ENCODE measurements around the gene RASA2. TPM values are rescaled to one million over a fixed set of nuclear protein-coding genes. Genes with fewer than 3 reads are reported as not detected.

RASA2 gene
- total RNA-seq, 2 experiments from 2014 or later, result 53.7 to 54.5 TPM

DNA sequence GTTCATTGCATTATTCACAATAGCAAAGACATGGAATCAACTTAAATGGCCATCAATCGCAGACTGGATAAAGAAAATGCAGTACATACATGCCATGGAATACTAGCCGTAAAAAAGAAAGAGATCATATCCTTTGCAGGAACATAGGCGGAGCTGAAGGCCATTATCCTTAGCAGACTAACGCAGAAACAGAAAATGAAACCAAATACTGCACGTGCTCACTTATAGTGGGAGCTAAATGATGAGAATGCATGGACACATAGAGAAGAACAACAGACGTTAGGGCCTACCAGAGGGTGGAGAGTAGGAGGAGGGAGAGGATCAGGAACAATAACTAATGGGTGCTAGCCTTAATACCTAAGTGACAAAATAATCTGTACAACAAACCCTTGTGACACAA is 57.9 kb downstream of the RASA2 start:
- Mint-ChIP-seq H3K27ac (peak overlapping the region; percentile 8), H3K27me3 (no peaks in the 10 kb centered on the region), H3K36me3 (ENCODE audit: low read depth) (peaks cover 85% of the 10 kb centered on the region), H3K4me1 (peaks cover 42% of the 10 kb centered on the region), H3K9me3 (peaks cover 38% of the 10 kb centered on the region), H3K4me3 (peak overlapping the region; percentile 31)
- DNase-seq, result no peak
- ChIA-PET POLR2A (interaction anchor here (0.6 to 2.2 kb wide), 5 partner anchors 14 to 70 kb away, joined by 3 to 14 read pairs (median 3); no protein-coding TSS in a partner anchor), CTCF (interaction anchor here (0.6 to 1.5 kb wide), 8 partner anchors 9 to 103 kb away, joined by 3 to 10 read pairs (median 4); no protein-coding TSS in a partner anchor)

- CTCF ChIA-PET, result interaction anchor here (1.0 kb wide), 1 partner anchor 16 kb away, joined by 3 read pairs; no protein-coding TSS in a partner anchor
- no peak overlapping the region for H3K27ac Mint-ChIP-seq
- POLR2A ChIA-PET, result interaction anchor here (1.1 to 1.8 kb wide), 2 partner anchors 47 to 58 kb away, joined by 3 to 4 read pairs; no protein-coding TSS in a partner anchor
- H3K4me1 Mint-ChIP-seq, result peaks cover 50% of the 10 kb centered on the region
- H3K4me3 Mint-ChIP-seq, result no peak overlapping the region
- H3K27me3 Mint-ChIP-seq, result no peaks in the 10 kb centered on the region
- peaks cover 41% of the 10 kb centered on the region for H3K9me3 Mint-ChIP-seq
- no peak for DNase-seq
- H3K36me3 Mint-ChIP-seq (ENCODE audit: low read depth), result peaks cover 92% of the 10 kb centered on the region
These were observed 59.3 kb downstream of the RASA2 start for GRCh38 chr3:141546081-141546480.

- no peaks in the 10 kb centered on the region for H3K27me3 Mint-ChIP-seq
- H3K27ac Mint-ChIP-seq, result no peak overlapping the region
- peaks cover 41% of the 10 kb centered on the region for H3K9me3 Mint-ChIP-seq
- ChIA-PET POLR2A (interaction anchor here (1.1 to 1.8 kb wide), 2 partner anchors 48 to 59 kb away, joined by 3 to 4 read pairs; no protein-coding TSS in a partner anchor), CTCF (interaction anchor here (1.0 kb wide), 1 partner anchor 15 kb away, joined by 3 read pairs; no protein-coding TSS in a partner anchor)
- no peak overlapping the region for H3K4me3 Mint-ChIP-seq
- DNase-seq, result no peak
- peaks cover 55% of the 10 kb centered on the region for H3K4me1 Mint-ChIP-seq
- H3K36me3 Mint-ChIP-seq (ENCODE audit: low read depth), result peaks cover 94% of the 10 kb centered on the region
These were observed 59.8 kb downstream of the RASA2 start for GRCh38 chr3:141546586-141546985.

DNA sequence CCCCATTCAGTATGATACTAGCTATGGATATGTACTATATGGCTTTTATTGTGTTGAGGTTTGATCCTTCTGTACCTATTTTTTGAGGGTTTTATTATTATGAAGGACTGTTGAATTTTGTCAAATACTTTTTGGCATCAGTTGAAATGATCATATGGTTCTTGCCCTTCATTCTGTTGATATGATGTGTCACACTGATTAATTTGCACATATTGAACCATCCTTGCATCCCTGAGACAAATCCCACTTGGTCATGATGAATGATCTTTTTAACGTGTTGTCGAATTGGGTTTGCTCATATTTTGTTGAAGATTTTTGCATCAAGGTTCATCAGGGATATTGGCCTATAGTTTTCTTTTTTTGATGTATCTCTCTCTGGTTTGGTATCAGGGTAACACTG is 61.0 kb downstream of the RASA2 start:
- peaks cover 41% of the 10 kb centered on the region for H3K9me3 Mint-ChIP-seq
- ChIA-PET POLR2A (interaction anchor here (1.8 kb wide), 1 partner anchor 60 kb away, joined by 4 read pairs; no protein-coding TSS in a partner anchor), CTCF (interaction anchor here (1.4 kb wide), 1 partner anchor 13 kb away, joined by 8 read pairs; no protein-coding TSS in a partner anchor)
- peaks cover 82% of the 10 kb centered on the region for H3K36me3 Mint-ChIP-seq (ENCODE audit: low read depth)
- DNase-seq, result no peak
- peaks cover 57% of the 10 kb centered on the region for H3K4me1 Mint-ChIP-seq
- H3K27me3 Mint-ChIP-seq, result no peaks in the 10 kb centered on the region
- H3K27ac Mint-ChIP-seq, result no peak overlapping the region
- H3K4me3 Mint-ChIP-seq, result no peak overlapping the region

- peak overlapping the region; percentile 55 for H3K27ac Mint-ChIP-seq
- peaks cover 63% of the 10 kb centered on the region for H3K36me3 Mint-ChIP-seq (ENCODE audit: low read depth)
- H3K4me3 Mint-ChIP-seq, result no peak overlapping the region
- no peaks in the 10 kb centered on the region for H3K27me3 Mint-ChIP-seq
- no peak for DNase-seq
- ChIA-PET CTCF (interaction anchor here (1.3 to 1.4 kb wide), 2 partner anchors 10 to 11 kb away, joined by 3 to 4 read pairs; no protein-coding TSS in a partner anchor), POLR2A (interaction anchor here (0.9 to 4.8 kb wide), 2 partner anchors 52 to 64 kb away, joined by 3 to 97 read pairs; partner anchors contain the start of gene RASA2)
- peaks cover 24% of the 10 kb centered on the region for H3K9me3 Mint-ChIP-seq
- peaks cover 42% of the 10 kb centered on the region for H3K4me1 Mint-ChIP-seq
These were observed 64.3 kb downstream of the RASA2 start for GRCh38 chr3:141550926-141551665.

DNA sequence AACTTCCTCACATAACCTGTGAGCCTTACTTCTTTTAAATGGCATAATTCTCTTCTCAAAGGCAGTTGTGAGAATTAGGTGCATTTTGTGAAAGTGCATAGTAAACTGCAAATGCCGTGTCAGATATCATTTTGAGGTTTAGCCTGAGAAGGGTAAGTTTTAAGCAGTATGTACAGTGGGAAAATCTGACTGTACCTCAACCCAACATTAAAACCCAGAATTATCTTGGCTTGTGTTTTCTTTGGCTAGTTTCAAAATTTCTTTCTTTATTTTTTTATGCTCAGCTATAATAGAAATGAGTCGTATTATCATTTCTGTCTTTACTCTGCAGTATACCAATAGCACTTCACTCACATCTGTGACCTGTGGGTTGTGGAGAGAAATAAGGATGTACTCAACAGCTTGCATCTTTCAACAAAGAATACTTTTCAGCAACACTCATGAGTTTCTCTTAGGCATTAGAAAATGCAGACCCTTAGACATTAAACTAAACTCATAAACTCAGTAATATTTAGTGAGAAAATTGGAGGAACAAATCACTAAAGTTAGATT is 65.7 kb downstream of the RASA2 start:
- no peak for DNase-seq
- Mint-ChIP-seq H3K9me3 (peaks cover 16% of the 10 kb centered on the region), H3K36me3 (ENCODE audit: low read depth) (peaks cover 50% of the 10 kb centered on the region), H3K27ac (peak overlapping the region; percentile 92), H3K27me3 (no peaks in the 10 kb centered on the region), H3K4me1 (peaks cover 39% of the 10 kb centered on the region), H3K4me3 (peak overlapping the region; percentile 4)
- ChIA-PET CTCF (interaction anchor here (0.9 to 2.2 kb wide), 12 partner anchors 8 to 321 kb away, joined by 3 to 12 read pairs (median 4); partner anchors contain the start of gene PXYLP1), POLR2A (interaction anchor here (0.9 to 4.8 kb wide), 6 partner anchors 10 to 140 kb away, joined by 3 to 97 read pairs (median 14); partner anchors contain the start of gene RASA2)

- CTCF ChIA-PET, result interaction anchor here (0.9 to 2.2 kb wide), 12 partner anchors 8 to 321 kb away, joined by 3 to 12 read pairs (median 4); partner anchors contain the start of gene PXYLP1
- H3K4me1 Mint-ChIP-seq, result peaks cover 39% of the 10 kb centered on the region
- peaks cover 11% of the 10 kb centered on the region for H3K9me3 Mint-ChIP-seq
- peaks cover 45% of the 10 kb centered on the region for H3K36me3 Mint-ChIP-seq (ENCODE audit: low read depth)
- H3K27me3 Mint-ChIP-seq, result no peaks in the 10 kb centered on the region
- POLR2A ChIA-PET, result interaction anchor here (0.9 to 4.8 kb wide), 6 partner anchors 11 to 140 kb away, joined by 3 to 97 read pairs (median 14); partner anchors contain the start of gene RASA2
- H3K4me3 Mint-ChIP-seq, result no peak overlapping the region
- peak overlapping the region; percentile 92 for H3K27ac Mint-ChIP-seq
- DNase-seq, result peak; percentile 23
These were observed 66.2 kb downstream of the RASA2 start for GRCh38 chr3:141553055-141553454.

DNA sequence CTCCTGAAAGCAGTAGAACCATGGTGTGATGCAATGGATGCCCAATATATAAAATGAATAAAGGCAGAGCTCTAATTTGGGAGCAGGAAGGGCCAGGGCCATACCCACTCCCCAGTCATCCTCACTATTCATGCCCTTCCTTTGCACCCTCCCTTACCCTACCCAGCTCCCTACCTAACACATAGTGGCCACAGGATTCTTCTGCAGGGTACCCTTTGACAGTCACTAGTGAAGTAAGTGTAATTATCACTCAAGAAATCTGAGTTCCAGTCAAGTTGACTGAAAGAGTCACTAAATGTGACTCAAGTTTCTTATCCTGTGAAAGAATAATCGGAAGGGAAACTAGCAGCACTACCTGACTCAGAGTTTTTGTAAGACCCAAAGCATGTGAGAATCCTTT is 69.2 kb downstream of the RASA2 start:
- no peak overlapping the region for H3K4me3 Mint-ChIP-seq
- POLR2A ChIA-PET, result interaction anchor here (0.8 to 2.6 kb wide), 3 partner anchors 37 to 68 kb away, joined by 3 to 13 read pairs (median 8); no protein-coding TSS in a partner anchor

GRCh38 chr3:141557961-141558706 is 71.3 kb downstream of the RASA2 start:
- POLR2A ChIA-PET, result interaction anchor here (0.9 to 2.0 kb wide), 3 partner anchors 69 to 103 kb away, joined by 3 to 9 read pairs (median 3); no protein-coding TSS in a partner anchor
- peaks cover 32% of the 10 kb centered on the region for H3K36me3 Mint-ChIP-seq (ENCODE audit: low read depth)

More for the DNA sequence above, 69.2 kb downstream of the RASA2 start:
- CTCF ChIA-PET, result interaction anchor here (0.7 to 1.8 kb wide), 4 partner anchors 57 to 261 kb away, joined by 3 to 4 read pairs (median 4); no protein-coding TSS in a partner anchor
- Mint-ChIP-seq H3K4me1 (peaks cover 40% of the 10 kb centered on the region), H3K36me3 (ENCODE audit: low read depth) (peaks cover 29% of the 10 kb centered on the region), H3K27ac (peak overlapping the region; percentile 22), H3K9me3 (no peaks in the 10 kb centered on the region), H3K27me3 (no peaks in the 10 kb centered on the region)
- DNase-seq, result no peak

GRCh38 chr3:141561426-141562034 is 74.7 kb downstream of the RASA2 start:
- ChIA-PET CTCF (interaction anchor here (0.5 to 7.6 kb wide), 26 partner anchors 9 to 388 kb away, joined by 3 to 107 read pairs (median 5); partner anchors contain the start of gene RASA2), POLR2A (interaction anchor here (0.7 to 2.4 kb wide), 4 partner anchors 61 to 91 kb away, joined by 3 to 28 read pairs (median 4); partner anchors contain the start of gene RASA2)
- peaks cover 28% of the 10 kb centered on the region for H3K4me1 Mint-ChIP-seq
- no peak overlapping the region for H3K27ac Mint-ChIP-seq
- no peaks in the 10 kb centered on the region for H3K27me3 Mint-ChIP-seq
- peak; percentile 32 for DNase-seq
- H3K36me3 Mint-ChIP-seq (ENCODE audit: low read depth), result peaks cover 43% of the 10 kb centered on the region
- H3K9me3 Mint-ChIP-seq, result peaks cover 5% of the 10 kb centered on the region
- H3K4me3 Mint-ChIP-seq, result no peak overlapping the region

More at GRCh38 chr3:141557961-141558706, 71.3 kb downstream of the RASA2 start:
- no peak for DNase-seq
- H3K27ac Mint-ChIP-seq, result no peak overlapping the region
- H3K4me1 Mint-ChIP-seq, result peaks cover 23% of the 10 kb centered on the region
- H3K9me3 Mint-ChIP-seq, result no peaks in the 10 kb centered on the region
- H3K4me3 Mint-ChIP-seq, result no peak overlapping the region
- H3K27me3 Mint-ChIP-seq, result no peaks in the 10 kb centered on the region
- CTCF ChIA-PET, result interaction anchor here (0.9 to 7.6 kb wide), 10 partner anchors 14 to 198 kb away, joined by 3 to 107 read pairs (median 4); no protein-coding TSS in a partner anchor

DNA sequence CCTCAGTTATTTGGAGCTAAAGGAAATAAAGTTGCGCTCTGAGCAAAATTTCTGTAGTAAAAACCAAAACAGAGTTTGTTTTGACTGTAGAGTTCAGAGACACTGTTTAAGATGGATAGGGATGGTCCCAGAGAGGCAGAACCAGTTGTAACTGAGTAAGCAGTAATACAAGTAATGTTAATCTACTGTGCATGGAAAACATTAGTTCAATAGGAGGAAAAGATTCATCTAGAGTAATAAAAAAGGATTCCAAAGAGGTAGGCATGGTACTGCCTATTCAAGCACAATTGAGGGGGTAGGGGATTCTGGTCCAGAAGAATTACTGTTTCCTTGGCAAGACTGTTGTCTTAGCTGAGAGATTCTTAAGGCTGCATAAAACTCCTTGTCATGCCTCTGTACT is 77.4 kb downstream of the RASA2 start:
- H3K36me3 Mint-ChIP-seq (ENCODE audit: low read depth), result peaks cover 43% of the 10 kb centered on the region
- no peak overlapping the region for H3K27ac Mint-ChIP-seq
- H3K9me3 Mint-ChIP-seq, result peaks cover 5% of the 10 kb centered on the region
- H3K4me1 Mint-ChIP-seq, result peaks cover 26% of the 10 kb centered on the region
- H3K4me3 Mint-ChIP-seq, result no peak overlapping the region
- no peak for DNase-seq
- no peaks in the 10 kb centered on the region for H3K27me3 Mint-ChIP-seq
- CTCF ChIA-PET, result interaction anchor here (3.8 to 7.6 kb wide), 3 partner anchors 90 to 110 kb away, joined by 34 to 107 read pairs (median 37); no protein-coding TSS in a partner anchor
- POLR2A ChIA-PET, result no interaction called here

All from activated CD4-positive, alpha-beta memory T cell treated with anti-CD3 and anti-CD28 coated beads, Interleukin-2, amount 10 ng/mL, durations not matched to agents 7 days and 5 days (primary cell).